GM12865 (cell line): ENCODE data around the gene MARCHF10.

Experiments used
- DNase-seq: peaks from one replicate; pipeline ENCODE4 v3.0.0; 2010; ENCODE audit warnings: low read depth
- H3K4me3 ChIP-seq: 2 replicates; pipeline ENCODE4 v1.5.1; 2011; ENCODE audit warnings: mild to moderate bottlenecking, low read depth, low read length, control low read depth
- CTCF ChIP-seq: IDR thresholded peaks from 2 replicates; pipeline ENCODE4 v1.5.1; 2011; ENCODE audit warnings: low read length, control low read depth, low read depth, inconsistent platforms; ENCODE audit not compliant: insufficient read depth; ENCODE audit errors: missing control alignments

The MARCHF10 gene

GRCh38 chr17:62753562-62753961 lies 54.6 kb downstream of the MARCHF10 start:
- no peak overlapping the region for H3K4me3 ChIP-seq
- DNase-seq, result no peak
- no peak for TF ChIP-seq CTCF

- H3K4me3 ChIP-seq, result no peak overlapping the region
- TF ChIP-seq CTCF, result no peak
Observed at GRCh38 chr17:62751060-62751691, 56.9 kb downstream of the MARCHF10 start.

GRCh38 chr17:62750631-62751051 lies 57.5 kb downstream of the MARCHF10 start:
- TF ChIP-seq CTCF, result no peak
- no peak overlapping the region for H3K4me3 ChIP-seq
- DNase-seq, result no peak

More at GRCh38 chr17:62751060-62751691, 56.9 kb downstream of the MARCHF10 start:
- DNase-seq, result no peak

- no peak for DNase-seq
- no peak overlapping the region for H3K4me3 ChIP-seq
- no peak for TF ChIP-seq CTCF
Observed at GRCh38 chr17:62749926-62750325, 58.2 kb downstream of the MARCHF10 start.

- TF ChIP-seq CTCF, result no peak
- H3K4me3 ChIP-seq, result no peak overlapping the region
- no peak for DNase-seq
Observed at GRCh38 chr17:62746941-62747340, 61.2 kb downstream of the MARCHF10 start.

- H3K4me3 ChIP-seq, result no peak overlapping the region
- no peak for DNase-seq
- TF ChIP-seq CTCF, result no peak
Observed at GRCh38 chr17:62745806-62746205, 62.3 kb downstream of the MARCHF10 start.

- DNase-seq, result no peak
- H3K4me3 ChIP-seq, result no peak overlapping the region
- no peak for TF ChIP-seq CTCF
Observed at GRCh38 chr17:62744259-62744658, 63.9 kb downstream of the MARCHF10 start.
